ENCODE measurements around the gene CHST8. TPM values are rescaled to one million over a fixed set of nuclear protein-coding genes. Genes with fewer than 3 reads are reported as not detected.

CHST8 gene
- 0.66 TPM for polyA plus RNA-seq
- long read RNA-seq, donor 1, partial matches to known transcripts, result 0 of 1 reads
- long read RNA-seq, donor 1, other reads (novel, unspliced or antisense), result 0 of 1 reads
- long read RNA-seq, donor 2, result 0 reads
- long read RNA-seq, donor 3, result 0 reads
- long read RNA-seq, donor 4, result 0 reads
- long read RNA-seq, donor 5, result 0 reads
- long read RNA-seq, donor 6, result 0 reads
- long read RNA-seq, donor 7, result 0 reads
- long read RNA-seq, donor 8, partial matches to known transcripts, result 0 of 1 reads
- long read RNA-seq, donor 8, other reads (novel, unspliced or antisense), result 0 of 1 reads
- long read RNA-seq, donor 9, result 0 reads
- long read RNA-seq, donor 10, result 0 reads
- long read RNA-seq, donor 11, result 0 reads

- Histone ChIP-seq H3K9me3 (ENCODE audit: control insufficient read depth, low read depth, low read length) (peaks cover 6% of the 10 kb centered on the region), H3K4me3 (ENCODE audit: low read length) (no peak within 1 kb of the TSS), H3K4me1 (ENCODE audit: control insufficient read depth, insufficient read depth, low read length) (no peaks in the 10 kb centered on the region), H3K27ac (ENCODE audit: low read length) (no peak within 1 kb of the TSS), H3K27me3 (ENCODE audit: control insufficient read depth, insufficient read depth, low read length) (peaks cover 77% of the 10 kb centered on the region), H3K36me3 (ENCODE audit: control insufficient read depth, insufficient read depth, low read length) (no peaks in the 10 kb centered on the region)
- WGBS (ENCODE audit: insufficient coverage, low lambda C conversion rate), result no CpG with 5 or more reads among the region's 96 CpGs
- peak in 1 of 2 donors; percentile 33 for DNase-seq
Measured at GRCh38 chr19:33621811-33622504, at the start of gene CHST8. Gene CHST8 (plus strand): TSS chr19:33621953. CDS start chr19:33689262, 67,309 bp downstream.

GRCh38 chr19:33572929-33573328 is 48.8 kb upstream of the CHST8 start:
- no CpG with 5 or more reads among the region's 2 CpGs for WGBS (ENCODE audit: insufficient coverage, low lambda C conversion rate)
- DNase-seq, result no peak
- H3K4me1 ChIP-seq (ENCODE audit: control insufficient read depth, insufficient read depth, low read length), result no peaks in the 10 kb centered on the region
- no peak overlapping the region for H3K27ac ChIP-seq (ENCODE audit: low read length)
- H3K27me3 ChIP-seq (ENCODE audit: control insufficient read depth, insufficient read depth, low read length), result peaks cover 7% of the 10 kb centered on the region
- H3K4me3 ChIP-seq (ENCODE audit: low read length), result no peak overlapping the region
- no peaks in the 10 kb centered on the region for H3K9me3 ChIP-seq (ENCODE audit: control insufficient read depth, low read depth, low read length)
- H3K36me3 ChIP-seq (ENCODE audit: control insufficient read depth, insufficient read depth, low read length), result no peaks in the 10 kb centered on the region

GRCh38 chr19:33574824-33575223 is 46.9 kb upstream of the CHST8 start:
- DNase-seq, result no peak
- Histone ChIP-seq H3K27me3 (ENCODE audit: control insufficient read depth, insufficient read depth, low read length) (peaks cover 5% of the 10 kb centered on the region), H3K9me3 (ENCODE audit: control insufficient read depth, low read depth, low read length) (no peaks in the 10 kb centered on the region), H3K27ac (ENCODE audit: low read length) (no peak overlapping the region), H3K4me3 (ENCODE audit: low read length) (no peak overlapping the region), H3K36me3 (ENCODE audit: control insufficient read depth, insufficient read depth, low read length) (no peaks in the 10 kb centered on the region), H3K4me1 (ENCODE audit: control insufficient read depth, insufficient read depth, low read length) (no peaks in the 10 kb centered on the region)
- 89% methylated on average over 1 of the region's 1 CpG for WGBS (ENCODE audit: insufficient coverage, low lambda C conversion rate)

- Histone ChIP-seq H3K4me1 (ENCODE audit: control insufficient read depth, insufficient read depth, low read length) (no peaks in the 10 kb centered on the region), H3K9me3 (ENCODE audit: control insufficient read depth, low read depth, low read length) (no peaks in the 10 kb centered on the region), H3K27ac (ENCODE audit: low read length) (no peak overlapping the region), H3K36me3 (ENCODE audit: control insufficient read depth, insufficient read depth, low read length) (no peaks in the 10 kb centered on the region), H3K27me3 (ENCODE audit: control insufficient read depth, insufficient read depth, low read length) (no peaks in the 10 kb centered on the region), H3K4me3 (ENCODE audit: low read length) (no peak overlapping the region)
- DNase-seq, result no peak
- WGBS (ENCODE audit: insufficient coverage, low lambda C conversion rate), result no CpG with 5 or more reads among the region's 3 CpGs
Measured at GRCh38 chr19:33578697-33579096, 43.1 kb upstream of the CHST8 start.

GRCh38 chr19:33580026-33580644 is 41.6 kb upstream of the CHST8 start:
- no CpG with 5 or more reads among the region's 10 CpGs for WGBS (ENCODE audit: insufficient coverage, low lambda C conversion rate)
- no peak overlapping the region for H3K4me3 ChIP-seq (ENCODE audit: low read length)
- H3K27ac ChIP-seq (ENCODE audit: low read length), result no peak overlapping the region
- no peak for DNase-seq
- H3K4me1 ChIP-seq (ENCODE audit: control insufficient read depth, insufficient read depth, low read length), result no peaks in the 10 kb centered on the region
- no peaks in the 10 kb centered on the region for H3K27me3 ChIP-seq (ENCODE audit: control insufficient read depth, insufficient read depth, low read length)
- H3K36me3 ChIP-seq (ENCODE audit: control insufficient read depth, insufficient read depth, low read length), result no peaks in the 10 kb centered on the region
- H3K9me3 ChIP-seq (ENCODE audit: control insufficient read depth, low read depth, low read length), result no peaks in the 10 kb centered on the region

- DNase-seq, result no peak
- Histone ChIP-seq H3K36me3 (ENCODE audit: control insufficient read depth, insufficient read depth, low read length) (no peaks in the 10 kb centered on the region), H3K9me3 (ENCODE audit: control insufficient read depth, low read depth, low read length) (no peaks in the 10 kb centered on the region), H3K4me1 (ENCODE audit: control insufficient read depth, insufficient read depth, low read length) (no peaks in the 10 kb centered on the region), H3K4me3 (ENCODE audit: low read length) (no peak overlapping the region), H3K27ac (ENCODE audit: low read length) (no peak overlapping the region), H3K27me3 (ENCODE audit: control insufficient read depth, insufficient read depth, low read length) (no peaks in the 10 kb centered on the region)
- no CpG with 5 or more reads among the region's 8 CpGs for WGBS (ENCODE audit: insufficient coverage, low lambda C conversion rate)
Measured at GRCh38 chr19:33580645-33581037, 41.1 kb upstream of the CHST8 start.

GRCh38 chr19:33582914-33583313 is 38.8 kb upstream of the CHST8 start:
- Histone ChIP-seq H3K4me1 (ENCODE audit: control insufficient read depth, insufficient read depth, low read length) (no peaks in the 10 kb centered on the region), H3K4me3 (ENCODE audit: low read length) (no peak overlapping the region), H3K36me3 (ENCODE audit: control insufficient read depth, insufficient read depth, low read length) (no peaks in the 10 kb centered on the region), H3K27ac (ENCODE audit: low read length) (no peak overlapping the region), H3K9me3 (ENCODE audit: control insufficient read depth, low read depth, low read length) (no peaks in the 10 kb centered on the region), H3K27me3 (ENCODE audit: control insufficient read depth, insufficient read depth, low read length) (no peaks in the 10 kb centered on the region)
- no peak for DNase-seq
- no CpG with 5 or more reads among the region's 4 CpGs for WGBS (ENCODE audit: insufficient coverage, low lambda C conversion rate)

- H3K4me1 ChIP-seq (ENCODE audit: control insufficient read depth, insufficient read depth, low read length), result no peaks in the 10 kb centered on the region
Measured at GRCh38 chr19:33587150-33587549, 34.6 kb upstream of the CHST8 start.

GRCh38 chr19:33590224-33590623 is 31.5 kb upstream of the CHST8 start:
- DNase-seq, result no peak
- Histone ChIP-seq H3K36me3 (ENCODE audit: control insufficient read depth, insufficient read depth, low read length) (no peaks in the 10 kb centered on the region), H3K4me3 (ENCODE audit: low read length) (no peak overlapping the region), H3K27ac (ENCODE audit: low read length) (no peak overlapping the region), H3K9me3 (ENCODE audit: control insufficient read depth, low read depth, low read length) (no peaks in the 10 kb centered on the region), H3K4me1 (ENCODE audit: control insufficient read depth, insufficient read depth, low read length) (no peaks in the 10 kb centered on the region), H3K27me3 (ENCODE audit: control insufficient read depth, insufficient read depth, low read length) (no peaks in the 10 kb centered on the region)
- no CpG with 5 or more reads among the region's 1 CpG for WGBS (ENCODE audit: insufficient coverage, low lambda C conversion rate)

More at GRCh38 chr19:33587150-33587549, 34.6 kb upstream of the CHST8 start:
- H3K4me3 ChIP-seq (ENCODE audit: low read length), result no peak overlapping the region
- H3K27me3 ChIP-seq (ENCODE audit: control insufficient read depth, insufficient read depth, low read length), result no peaks in the 10 kb centered on the region
- no peaks in the 10 kb centered on the region for H3K36me3 ChIP-seq (ENCODE audit: control insufficient read depth, insufficient read depth, low read length)
- H3K27ac ChIP-seq (ENCODE audit: low read length), result no peak overlapping the region
- no CpG with 5 or more reads among the region's 2 CpGs for WGBS (ENCODE audit: insufficient coverage, low lambda C conversion rate)
- H3K9me3 ChIP-seq (ENCODE audit: control insufficient read depth, low read depth, low read length), result no peaks in the 10 kb centered on the region
- no peak for DNase-seq

- Histone ChIP-seq H3K36me3 (ENCODE audit: control insufficient read depth, insufficient read depth, low read length) (no peaks in the 10 kb centered on the region), H3K27me3 (ENCODE audit: control insufficient read depth, insufficient read depth, low read length) (no peaks in the 10 kb centered on the region), H3K9me3 (ENCODE audit: control insufficient read depth, low read depth, low read length) (no peaks in the 10 kb centered on the region), H3K4me1 (ENCODE audit: control insufficient read depth, insufficient read depth, low read length) (no peaks in the 10 kb centered on the region), H3K27ac (ENCODE audit: low read length) (no peak overlapping the region), H3K4me3 (ENCODE audit: low read length) (no peak overlapping the region)
- DNase-seq, result no peak
- no CpG with 5 or more reads among the region's 1 CpG for WGBS (ENCODE audit: insufficient coverage, low lambda C conversion rate)
Measured at GRCh38 chr19:33595783-33596182, 26.0 kb upstream of the CHST8 start.

Data from large intestine (tissue), 12 donors.